Liver (tissue), 2 donors: ENCODE measurements around the gene PITPNC1.

Experiments used
- YY1 ChIP-seq: IDR thresholded peaks from 2 replicates; pipeline ENCODE4 v1.6.1; 2016; ENCODE audit warnings: antibody characterized with exemption, mild to moderate bottlenecking
- TF ChIP-seq, protein P1 (sequence below): IDR thresholded peaks from 2 replicates; pipeline ENCODE4 v1.6.1; 2016; ENCODE audit warnings: antibody characterized with exemption, mild to moderate bottlenecking
- TF ChIP-seq, protein P2 (sequence below): fragments of 150-350 bp; IDR thresholded peaks from 2 replicates; pipeline ENCODE4 v1.5.1; 2017; ENCODE audit warnings: improper control_type of control experiment, low read depth, low read length; ENCODE audit not compliant: missing input control
- donor health status: healthy.

DNA sequence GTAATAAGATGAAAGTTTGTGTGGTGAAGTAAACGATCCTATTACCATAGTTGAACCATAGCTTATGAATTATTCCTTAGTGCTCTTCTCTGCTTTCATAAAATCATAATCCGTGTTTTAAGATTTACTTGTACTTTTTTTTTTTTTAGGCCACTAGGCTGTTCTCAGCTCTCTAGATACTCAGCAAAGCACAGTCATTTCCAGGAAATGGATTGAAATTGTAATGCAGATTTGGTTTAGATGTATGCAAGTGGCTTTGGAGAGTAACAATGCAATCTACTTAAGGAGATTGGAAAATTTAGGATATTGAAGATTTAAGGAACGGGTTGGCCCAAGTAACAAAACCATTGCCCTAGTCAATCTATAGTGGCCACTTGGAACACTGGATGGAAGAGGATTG lies 125.1 kb downstream of the PITPNC1 start:
- TF ChIP-seq, protein P1, sequence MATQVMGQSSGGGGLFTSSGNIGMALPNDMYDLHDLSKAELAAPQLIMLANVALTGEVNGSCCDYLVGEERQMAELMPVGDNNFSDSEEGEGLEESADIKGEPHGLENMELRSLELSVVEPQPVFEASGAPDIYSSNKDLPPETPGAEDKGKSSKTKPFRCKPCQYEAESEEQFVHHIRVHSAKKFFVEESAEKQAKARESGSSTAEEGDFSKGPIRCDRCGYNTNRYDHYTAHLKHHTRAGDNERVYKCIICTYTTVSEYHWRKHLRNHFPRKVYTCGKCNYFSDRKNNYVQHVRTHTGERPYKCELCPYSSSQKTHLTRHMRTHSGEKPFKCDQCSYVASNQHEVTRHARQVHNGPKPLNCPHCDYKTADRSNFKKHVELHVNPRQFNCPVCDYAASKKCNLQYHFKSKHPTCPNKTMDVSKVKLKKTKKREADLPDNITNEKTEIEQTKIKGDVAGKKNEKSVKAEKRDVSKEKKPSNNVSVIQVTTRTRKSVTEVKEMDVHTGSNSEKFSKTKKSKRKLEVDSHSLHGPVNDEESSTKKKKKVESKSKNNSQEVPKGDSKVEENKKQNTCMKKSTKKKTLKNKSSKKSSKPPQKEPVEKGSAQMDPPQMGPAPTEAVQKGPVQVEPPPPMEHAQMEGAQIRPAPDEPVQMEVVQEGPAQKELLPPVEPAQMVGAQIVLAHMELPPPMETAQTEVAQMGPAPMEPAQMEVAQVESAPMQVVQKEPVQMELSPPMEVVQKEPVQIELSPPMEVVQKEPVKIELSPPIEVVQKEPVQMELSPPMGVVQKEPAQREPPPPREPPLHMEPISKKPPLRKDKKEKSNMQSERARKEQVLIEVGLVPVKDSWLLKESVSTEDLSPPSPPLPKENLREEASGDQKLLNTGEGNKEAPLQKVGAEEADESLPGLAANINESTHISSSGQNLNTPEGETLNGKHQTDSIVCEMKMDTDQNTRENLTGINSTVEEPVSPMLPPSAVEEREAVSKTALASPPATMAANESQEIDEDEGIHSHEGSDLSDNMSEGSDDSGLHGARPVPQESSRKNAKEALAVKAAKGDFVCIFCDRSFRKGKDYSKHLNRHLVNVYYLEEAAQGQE = no peak
- no peak for TF ChIP-seq YY1
- TF ChIP-seq, protein P2, sequence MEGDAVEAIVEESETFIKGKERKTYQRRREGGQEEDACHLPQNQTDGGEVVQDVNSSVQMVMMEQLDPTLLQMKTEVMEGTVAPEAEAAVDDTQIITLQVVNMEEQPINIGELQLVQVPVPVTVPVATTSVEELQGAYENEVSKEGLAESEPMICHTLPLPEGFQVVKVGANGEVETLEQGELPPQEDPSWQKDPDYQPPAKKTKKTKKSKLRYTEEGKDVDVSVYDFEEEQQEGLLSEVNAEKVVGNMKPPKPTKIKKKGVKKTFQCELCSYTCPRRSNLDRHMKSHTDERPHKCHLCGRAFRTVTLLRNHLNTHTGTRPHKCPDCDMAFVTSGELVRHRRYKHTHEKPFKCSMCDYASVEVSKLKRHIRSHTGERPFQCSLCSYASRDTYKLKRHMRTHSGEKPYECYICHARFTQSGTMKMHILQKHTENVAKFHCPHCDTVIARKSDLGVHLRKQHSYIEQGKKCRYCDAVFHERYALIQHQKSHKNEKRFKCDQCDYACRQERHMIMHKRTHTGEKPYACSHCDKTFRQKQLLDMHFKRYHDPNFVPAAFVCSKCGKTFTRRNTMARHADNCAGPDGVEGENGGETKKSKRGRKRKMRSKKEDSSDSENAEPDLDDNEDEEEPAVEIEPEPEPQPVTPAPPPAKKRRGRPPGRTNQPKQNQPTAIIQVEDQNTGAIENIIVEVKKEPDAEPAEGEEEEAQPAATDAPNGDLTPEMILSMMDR = no peak
